GM18858 (cell line): Measurements from ENCODE around the gene CDON.

ENCODE experiments used
- ATAC-seq: cut with Tn5 transposase; IDR thresholded peaks from one replicate; pipeline ENCODE4 v1.9.1; 2021; ENCODE audit not compliant: unreplicated experiment

The CDON gene

DNA sequence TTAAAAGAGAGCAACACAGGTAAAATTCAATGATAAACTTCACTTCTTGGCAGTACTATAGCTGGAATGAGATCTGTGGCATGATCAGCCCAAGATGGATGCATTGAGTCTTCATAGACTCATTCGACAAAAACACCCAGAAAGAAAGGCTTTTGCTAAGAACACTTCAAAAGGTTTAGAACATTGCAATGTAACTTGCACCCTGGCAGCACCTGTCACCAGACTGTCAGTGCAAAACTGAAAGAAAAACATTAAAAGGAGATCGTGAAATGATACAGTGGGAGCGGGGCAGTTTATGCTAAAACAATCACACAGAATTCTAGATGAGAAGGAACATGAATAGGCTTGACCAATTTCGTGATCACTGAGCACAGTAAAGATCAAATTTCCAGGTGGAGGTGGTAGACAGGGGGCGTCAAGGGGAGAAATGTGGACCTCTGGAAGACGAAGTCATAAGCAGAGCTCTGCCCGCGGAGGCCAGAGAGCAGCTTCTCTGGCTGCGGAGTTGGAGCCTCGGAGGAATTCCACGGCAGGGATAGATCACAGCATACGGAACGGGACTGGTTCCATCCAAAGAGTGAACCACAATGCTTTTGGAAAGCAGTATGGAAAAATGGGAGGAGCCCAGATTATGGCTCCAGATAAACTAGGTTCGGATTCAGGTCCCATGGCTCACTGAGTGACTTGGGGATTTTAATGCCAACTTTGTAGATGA, 104.9 kb downstream of the CDON start:
- ATAC-seq: no peak

DNA sequence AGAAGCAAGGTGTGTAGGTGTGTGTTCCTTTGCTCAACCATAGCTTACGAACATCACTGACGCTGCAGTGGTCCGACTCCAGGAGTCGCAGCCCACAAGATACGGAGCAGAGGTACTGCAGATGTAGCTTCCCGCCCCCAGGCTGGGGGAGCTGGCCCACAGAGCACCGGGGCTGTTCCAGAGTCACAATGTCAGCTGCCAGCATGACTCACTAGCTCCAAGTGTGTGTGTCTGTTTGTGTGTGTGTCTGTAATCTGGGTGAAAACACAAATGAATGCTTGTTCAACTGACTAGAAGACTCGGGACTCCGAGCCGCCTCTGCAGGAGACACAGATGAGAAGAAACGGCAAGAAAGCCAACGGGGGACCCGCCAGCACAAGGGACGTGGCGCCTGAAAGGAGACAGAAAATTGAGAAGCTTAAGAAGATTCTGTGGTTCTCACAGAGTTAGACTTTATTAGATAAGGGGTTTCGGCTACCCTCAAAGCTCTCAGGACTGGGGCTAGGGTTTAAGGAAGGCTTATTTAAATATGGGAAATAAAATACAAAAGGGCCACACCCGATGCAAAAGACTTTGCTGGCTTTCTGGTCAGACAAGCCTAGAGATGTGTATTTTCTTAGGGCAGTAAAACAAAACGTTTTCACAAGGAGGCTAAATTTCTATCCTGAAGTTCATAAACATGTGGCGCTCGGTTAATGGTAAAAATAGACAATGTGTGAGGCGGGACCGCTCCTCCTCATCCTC, 106.1 kb downstream of the CDON start:
- no peak for ATAC-seq

DNA sequence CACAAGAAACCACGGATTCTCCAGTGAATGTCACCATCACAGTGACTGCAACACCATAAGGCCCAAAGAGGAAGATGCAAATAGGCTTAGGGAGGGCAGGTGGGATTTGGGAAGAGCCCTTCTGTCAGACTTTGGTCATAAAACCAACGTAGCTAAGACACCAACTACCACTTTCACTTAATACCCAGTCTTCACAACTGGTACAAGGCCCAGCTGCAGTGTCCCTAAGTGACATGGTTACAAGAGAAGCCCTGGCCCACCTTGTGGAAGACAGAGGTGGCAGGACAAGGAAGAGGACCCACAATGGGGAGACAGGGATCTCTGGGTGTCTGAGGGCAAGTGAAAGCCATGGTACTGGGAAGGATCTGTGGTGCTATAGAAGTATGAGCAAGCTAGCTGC, 106.8 kb downstream of the CDON start:
- no peak for ATAC-seq

DNA sequence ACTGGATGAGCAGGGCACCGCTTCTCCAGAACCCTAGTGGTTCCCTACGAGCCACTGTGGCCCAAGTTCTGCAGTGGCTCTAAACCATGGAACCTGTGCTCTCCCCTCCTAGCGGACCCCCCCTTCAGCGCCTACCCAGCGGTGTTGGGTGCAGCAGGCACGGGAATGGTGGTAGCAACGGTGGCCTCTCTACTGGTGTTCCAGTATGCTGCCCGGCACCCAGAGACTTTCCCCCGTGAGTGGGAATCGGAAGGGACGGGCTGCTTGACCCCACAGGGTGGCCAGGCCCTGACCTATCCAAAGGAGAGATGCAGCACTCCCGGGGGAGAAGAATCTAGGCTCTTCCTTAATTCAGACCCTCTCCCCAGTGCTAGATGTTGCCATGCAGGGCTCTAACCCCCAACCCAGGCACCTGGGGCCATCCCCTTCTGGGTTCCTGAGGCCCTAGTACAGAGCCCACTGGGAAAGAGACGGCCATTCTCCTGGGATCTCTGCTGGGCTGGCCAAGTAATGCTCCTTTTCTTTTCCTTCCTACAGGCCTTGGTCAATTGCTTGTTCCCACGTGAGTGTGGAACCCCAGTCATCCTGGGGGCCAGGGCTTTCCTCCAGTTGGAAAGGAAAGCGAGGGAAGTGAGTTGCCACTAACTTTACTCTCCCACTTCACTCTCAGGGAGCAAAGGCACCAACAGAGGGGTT, 107.6 kb downstream of the CDON start:
- no peak for ATAC-seq

DNA sequence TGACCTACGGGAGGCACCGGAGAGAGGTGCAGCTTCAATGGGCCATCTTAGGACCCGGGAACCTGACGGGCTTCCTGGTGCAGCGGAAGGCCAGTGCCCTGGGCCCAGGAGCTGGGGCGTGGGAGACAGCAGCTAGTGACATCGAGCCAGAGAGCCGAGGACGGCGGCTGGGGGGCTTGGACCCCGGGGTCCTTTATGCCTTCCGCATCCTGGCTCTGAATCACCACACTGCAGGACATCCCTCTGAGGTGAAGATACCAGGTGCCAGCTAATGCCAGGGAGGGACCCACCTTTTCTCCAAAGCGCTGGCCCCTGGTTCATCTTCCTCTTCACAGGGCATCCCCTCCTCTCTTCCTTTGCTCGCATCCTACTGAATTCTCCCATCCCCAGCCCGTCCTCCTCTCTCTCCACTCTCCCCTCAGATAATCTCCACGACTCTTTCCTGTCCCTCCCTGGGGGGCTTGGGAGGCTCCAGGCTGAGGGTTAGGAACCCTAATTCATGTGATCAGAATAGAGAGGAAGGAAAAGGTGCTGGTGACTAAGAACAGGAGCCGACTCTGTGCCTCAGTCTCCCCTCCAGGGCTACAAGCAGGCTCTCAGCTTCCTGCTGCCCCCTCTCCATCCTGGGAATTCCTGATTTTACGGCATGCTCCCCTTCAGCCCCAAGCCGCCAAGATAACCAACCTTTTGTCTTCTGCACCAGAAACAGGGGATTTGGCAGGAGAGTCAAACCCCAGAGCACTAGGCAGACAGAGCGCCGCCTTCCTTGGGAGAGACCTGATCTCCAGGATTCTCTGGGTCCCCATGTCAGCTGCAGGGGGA, 108.3 kb downstream of the CDON start:
- ATAC-seq: no peak

DNA sequence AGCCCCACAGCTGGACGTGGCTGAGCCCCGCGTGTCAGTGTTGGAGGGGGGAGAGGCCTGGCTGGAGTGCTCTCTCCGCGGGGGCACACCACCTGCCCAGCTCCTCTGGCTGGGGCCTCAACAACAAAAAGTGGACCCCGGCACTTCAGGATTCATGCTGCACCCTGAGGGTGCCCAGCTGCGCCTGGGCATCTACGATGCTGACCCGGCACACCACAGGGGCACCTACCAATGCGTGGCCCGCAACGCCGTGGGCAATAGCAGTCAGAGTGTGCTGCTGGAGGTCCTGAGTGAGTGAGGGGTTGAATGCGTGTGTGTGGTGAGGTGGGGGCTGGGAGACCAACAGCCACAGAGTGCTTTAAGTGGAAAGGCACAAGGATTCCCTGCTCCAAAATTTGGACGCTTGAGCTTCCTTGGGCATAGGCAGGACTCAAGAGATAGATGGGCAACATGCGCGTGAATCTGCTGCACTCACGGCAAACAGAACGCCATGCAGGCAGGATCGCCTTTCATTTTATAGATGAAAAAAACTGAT, 109.2 kb downstream of the CDON start:
- ATAC-seq: no peak

DNA sequence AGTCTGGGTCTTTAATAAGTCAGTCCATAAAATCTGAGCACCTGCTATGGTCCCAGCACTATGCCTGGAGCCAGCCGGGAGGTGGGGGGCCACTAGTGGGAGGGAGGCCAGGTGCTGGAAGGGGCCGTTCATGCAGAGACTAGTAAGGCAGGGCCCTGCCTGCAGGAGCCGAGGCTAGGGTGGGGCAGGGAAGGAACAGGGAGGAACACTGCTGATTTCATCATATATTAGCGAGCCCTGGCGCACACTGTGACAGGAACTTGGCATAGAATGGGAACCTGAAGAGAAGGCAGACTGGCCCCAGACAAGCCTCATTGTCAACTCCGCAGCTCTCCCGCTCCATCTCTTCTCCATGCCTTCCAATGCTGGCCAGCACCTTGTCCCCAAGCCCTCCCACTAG, 109.7 kb downstream of the CDON start:
- ATAC-seq: no peak

DNA sequence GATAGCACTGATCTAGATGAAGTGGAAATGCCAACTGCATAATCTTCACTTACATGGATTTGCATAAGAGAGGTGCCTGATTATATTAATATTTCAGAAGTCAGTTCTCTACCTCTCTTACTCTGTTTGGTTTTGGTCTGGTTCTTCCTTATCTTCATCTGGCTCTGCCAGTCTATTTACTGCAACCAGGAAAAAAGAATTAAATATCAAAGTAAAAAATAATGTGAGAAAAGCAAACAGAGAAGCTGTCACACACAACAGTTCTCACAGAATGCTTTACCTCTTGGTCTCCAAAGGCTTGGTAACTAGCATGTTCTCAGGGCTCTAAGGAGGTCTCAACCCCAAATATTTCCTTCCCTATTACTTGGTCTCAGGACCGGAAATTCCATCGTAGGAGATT, 110.1 kb downstream of the CDON start:
- no peak for ATAC-seq

DNA sequence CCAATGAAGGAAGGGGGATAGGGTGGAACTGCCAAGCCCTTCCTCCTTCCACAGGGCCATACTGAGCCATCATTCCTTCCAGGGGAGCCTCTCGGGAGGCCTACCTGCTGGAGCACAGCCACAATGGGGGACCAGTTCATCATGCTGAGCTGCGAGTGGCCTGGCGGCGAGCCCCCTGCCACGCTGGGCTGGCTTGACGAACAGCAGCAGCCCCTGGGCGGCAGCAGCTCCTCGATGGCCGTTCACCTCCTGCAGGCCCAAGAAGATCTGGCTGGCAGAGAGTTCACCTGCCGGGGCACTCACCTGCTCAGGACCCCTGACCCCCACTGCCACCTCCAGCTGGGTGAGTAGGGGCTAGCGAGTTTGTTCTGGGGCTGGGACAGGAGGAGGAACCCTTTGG, 110.9 kb downstream of the CDON start:
- ATAC-seq: no peak

DNA sequence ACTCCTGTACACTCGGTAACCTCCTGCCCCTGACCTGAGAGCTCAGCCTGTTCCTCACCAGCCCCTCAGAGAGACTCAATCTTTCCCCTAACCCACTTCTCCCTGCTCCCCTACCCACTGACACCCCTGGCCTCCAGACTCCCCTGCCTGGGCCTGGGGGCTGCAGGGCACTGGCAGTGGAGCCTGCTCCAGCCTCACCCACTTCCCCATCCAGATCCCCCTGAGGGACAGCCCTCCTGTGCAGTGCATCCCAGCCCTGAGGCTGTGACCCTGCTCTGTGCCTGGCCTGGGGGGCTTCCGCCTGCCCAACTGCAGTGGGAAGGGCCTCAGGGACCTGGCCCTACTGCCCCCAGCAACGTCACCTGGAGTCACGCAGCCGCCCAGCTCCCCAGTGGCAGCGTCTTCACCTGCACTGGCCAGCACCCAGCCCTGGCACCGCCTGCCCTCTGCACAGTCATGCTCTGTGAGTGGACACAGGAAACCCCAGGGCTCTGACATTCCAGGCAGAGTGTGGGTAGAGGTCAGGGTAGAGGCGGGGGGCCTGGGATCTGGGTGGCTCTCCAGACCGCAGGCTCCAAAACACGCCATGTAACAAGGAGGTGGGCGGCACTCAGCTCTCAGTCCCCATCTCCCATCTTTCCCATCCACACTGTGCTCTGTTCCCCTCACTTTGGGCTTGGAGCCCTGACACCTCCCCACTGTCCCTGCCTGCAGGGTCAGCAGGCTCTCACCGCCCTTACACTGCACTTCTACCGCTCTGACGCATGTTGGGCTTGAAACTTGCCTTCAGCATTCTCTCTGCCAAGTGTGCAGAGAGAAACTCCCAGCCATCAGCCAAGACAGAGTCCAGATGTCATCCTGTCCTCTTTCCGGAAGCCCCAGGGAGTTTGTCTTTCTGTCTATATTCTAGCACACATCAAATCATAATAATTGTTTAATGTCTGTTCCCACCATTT, 111.7 kb downstream of the CDON start:
- no peak for ATAC-seq

DNA sequence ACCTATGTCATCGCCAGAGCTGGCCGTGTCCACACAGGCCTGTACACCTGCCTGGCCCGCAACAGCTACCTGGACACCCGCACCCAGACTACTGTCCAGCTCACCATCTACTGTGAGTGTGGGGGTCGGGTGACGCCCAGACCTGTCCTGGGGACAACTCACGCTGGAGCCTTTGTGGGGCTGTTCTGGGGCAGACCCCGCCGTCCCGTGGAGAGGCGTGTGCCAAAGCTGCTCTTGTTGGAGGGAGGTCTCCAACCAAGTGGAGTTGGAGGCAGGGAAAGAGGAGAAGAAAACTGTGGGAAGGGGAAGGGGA, 112.5 kb downstream of the CDON start:
- no peak for ATAC-seq

DNA sequence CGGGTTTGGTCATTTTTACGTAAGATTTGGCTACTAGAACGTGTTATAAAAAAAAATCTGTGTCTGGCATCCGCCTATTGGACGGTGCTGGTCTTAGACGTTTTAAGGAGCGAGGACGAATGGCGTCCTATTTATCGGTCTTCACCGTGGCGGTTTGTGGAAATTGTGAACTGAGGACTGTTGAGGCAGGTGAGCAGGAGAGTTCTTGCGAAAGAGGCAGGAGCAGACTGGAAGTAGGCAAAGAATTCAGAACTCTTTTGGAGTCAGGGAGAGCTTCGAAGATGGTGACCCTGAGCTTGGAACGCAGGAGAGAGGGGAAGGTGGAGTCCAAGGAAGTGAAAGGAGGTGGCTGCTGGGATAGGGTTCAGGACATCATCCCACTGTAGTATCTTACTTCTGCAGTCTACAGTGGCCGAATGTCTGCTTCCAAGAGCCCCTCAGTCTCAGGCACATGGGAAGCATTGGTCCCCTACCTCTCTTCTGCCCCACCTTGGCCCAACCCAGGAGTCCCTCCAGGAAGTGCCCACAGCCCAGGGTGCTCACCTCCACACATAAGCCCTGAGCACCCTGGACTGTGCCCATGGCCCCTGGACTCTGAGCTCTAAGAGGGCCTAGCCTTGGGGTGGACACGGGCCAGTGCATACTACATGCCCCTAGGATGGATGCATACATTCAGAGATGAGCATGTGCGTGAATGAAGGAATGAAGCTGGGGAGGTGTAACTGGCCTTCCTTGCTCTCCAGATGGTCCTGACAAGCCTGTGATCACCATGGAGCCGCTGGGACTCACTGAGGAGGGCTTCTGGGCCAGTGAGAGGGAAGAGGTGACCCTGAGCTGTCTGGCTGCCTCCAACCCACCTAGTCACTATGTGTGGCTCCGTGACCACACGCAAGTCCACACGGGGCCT, 113.1 kb downstream of the CDON start:
- ATAC-seq: no peak

DNA sequence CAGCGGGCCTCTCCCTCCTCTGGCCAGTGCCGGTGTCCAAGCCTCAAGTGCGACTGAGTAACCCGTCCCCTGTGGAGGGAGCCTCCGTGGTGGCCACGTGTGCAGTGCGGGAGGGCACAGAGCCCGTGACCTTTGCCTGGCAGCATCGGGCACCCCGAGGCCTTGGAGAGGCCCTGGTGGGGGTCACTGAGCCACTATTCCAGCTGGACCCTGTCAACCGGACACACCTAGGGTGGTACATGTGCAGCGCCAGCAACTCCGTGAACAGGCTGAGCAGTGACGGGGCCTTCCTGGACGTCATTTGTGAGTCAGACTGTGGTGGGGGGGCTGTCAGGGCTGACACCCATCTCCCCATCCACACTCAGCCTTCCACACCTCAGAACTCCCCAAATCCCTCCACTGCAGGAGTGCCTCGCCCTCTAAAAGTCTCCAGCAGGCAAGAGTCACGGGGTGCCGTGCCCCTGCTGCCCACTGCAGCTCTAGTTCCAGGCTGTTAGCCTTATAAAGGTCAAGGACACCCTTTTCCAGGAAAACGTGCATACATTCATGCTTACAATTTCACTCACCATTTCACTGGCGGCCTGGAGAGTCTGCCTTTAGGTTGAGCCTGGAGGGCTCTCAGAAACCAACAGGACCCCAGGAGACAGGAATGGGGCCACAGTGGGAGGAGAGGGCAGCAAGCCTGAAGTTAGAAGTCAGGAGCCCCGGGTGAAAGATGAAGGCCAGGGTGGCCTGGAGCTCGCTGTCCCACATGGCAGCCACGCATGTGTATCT, 114.2 kb downstream of the CDON start:
- no peak for ATAC-seq

DNA sequence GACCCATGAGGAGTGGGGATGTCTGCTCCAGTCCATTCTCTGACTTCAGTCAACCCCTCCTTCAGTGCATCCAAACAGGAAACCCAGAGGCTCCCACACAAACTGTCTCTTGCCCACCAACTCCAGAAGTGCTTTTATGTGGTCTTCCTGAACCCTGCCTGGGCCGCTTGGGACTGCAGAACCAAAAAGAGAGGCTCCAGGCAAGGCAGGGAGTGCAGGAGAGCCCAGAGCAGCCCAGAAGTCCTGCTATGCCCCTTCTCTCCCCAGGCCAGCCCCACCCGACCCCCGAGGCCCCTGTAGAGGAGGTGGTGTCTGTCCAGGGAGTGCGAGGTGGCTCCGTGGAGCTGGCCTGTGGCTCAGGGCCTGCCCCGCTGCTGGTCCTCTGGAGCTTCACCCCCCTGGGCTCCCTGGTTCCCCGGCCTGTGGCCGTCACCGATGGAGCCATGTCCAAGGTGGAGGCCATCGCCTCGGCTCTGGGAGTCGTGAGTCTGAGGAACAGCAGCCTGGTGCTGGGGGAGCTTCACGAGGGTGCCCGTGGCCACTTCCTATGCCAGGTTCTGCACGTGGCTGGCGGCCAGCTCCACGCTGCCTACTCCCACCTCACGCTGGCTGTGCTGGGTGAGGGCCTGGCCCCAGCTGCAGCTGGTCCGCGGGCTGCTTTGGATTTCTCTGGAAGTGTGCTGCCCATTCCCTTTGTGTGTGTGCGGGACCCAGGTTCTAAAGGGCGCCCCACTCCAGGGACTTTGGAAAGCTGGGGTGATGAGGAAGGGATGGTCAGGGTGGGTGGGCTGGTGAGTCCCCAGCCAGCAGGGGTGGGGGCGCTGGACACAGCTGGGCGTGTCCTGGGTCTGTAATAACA, 115.0 kb downstream of the CDON start:
- no peak for ATAC-seq

DNA sequence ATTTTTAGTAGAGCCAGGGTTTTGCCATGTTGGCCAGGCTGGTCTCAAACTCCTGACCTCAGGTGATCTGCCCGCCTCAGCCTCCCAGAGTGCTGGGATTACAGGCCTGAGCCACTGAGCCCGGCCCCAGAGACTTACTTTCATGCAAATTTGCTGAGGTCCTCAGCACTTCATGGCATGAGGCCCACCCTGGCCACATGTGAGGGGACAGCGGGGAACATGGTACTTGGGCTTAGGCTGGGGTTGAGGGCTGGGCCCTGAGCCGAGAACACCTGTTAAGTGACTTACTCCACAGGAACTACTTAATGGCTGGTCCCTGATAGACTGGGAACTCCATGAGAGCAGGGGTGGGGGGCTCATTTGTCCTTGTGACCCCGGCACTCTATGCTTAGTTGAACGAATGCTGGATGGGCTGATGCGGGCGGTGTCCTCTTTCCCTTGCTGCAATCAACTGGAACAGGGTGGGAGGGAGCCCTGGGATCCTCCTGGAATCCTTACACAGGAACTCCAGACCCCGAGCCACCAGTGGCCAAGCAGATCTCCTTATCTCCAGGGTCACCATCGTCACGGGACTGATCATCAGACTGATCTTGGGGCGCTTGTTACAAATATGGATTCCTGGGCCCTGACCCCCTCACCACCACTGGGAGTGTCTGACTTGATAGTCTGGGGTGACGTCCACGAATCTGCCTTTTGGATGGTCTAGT, 115.8 kb downstream of the CDON start:
- ATAC-seq: no peak

DNA sequence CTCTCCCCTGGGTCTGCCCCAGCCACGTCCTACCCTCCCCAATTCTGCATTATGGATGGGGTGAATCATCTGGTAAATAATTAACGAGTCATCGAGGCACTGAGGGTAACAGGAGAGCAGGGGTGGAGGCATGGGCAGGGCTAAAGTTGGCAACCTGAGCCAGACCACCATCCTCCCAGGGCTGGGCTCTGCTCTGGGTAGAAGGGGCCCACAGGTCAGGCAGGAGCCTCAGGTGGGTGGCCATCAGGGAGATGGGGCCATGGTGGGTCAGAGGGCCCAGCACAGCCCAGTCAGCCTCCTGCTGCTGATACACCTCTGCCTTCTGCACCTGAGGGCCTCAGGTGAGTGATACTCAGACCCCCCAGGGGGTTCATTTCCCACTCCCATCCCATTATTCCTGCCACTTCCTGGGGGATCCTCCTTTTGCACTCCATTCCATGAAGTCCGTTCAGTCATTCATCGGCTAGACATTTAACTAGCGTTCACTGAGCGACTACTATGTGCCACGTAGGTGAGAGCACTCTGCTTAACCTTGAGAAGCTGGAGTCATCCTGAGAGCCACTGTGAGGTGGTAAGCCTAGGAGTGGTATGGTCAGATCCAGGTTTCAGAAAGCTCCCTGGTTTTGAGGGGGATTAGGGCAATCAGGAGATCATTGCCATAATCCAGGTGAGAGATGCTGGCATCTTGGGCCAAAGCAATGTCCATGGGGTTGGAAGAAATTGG, 116.7 kb downstream of the CDON start, which contains the start of gene VSIG10L2:
Gene VSIG10L2, plus strand, starts transcription at position 248 of the 724 bp plus-strand sequence. Its CDS starts 12 bp downstream, at position 260.
- ATAC-seq: no peak
